GM12872 (cell line): ENCODE results near the gene POLE.

ENCODE experiments used
- TF ChIP-seq, protein P1 (sequence below): IDR thresholded peaks from 3 replicates; pipeline ENCODE4 v1.5.1; 2011; ENCODE audit warnings: low read depth, mild to moderate bottlenecking, low read length, moderate library complexity; ENCODE audit not compliant: insufficient read depth

Gene POLE

DNA sequence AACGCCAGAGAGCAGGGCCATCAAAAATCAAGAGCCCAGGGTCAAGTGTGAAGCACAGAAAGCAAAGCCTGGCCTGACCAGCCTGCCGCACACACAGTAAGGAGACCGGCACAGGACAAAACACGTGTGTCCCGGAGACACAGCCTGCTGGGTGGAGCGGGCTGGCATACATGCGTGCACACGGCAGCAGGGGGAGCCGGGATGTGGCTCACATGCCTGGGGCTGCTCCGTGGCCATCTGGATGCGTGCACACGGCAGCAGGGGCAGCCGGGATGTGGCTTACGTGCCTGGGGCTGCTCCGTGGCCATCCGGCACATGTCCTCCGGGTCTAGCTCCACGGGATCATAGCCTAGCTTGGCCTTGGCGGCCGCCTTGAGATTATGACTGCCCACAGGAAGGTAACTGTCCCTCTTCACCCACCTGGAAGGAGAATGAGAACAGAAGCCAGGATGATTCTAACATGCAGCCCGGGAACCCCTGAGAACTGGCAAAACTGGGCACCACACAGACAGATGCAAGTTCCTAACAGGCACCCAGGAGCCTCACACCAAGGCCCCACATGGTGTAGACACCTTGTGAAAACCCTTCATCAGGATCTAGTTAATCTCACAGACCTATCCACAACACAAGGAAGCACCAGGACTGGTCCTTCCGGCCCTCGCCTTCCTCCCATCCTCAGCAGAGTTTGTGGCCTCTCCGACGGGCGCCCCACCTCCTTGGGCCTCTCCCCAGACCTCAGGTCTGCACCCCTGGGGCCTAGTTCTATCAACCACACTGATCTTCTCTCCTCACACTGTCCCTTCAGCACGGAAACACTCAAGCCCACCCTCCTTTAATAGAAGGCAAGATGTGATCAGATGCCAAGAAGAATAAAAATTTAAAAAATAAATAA is 13.6 kb downstream of the POLE start:
- TF ChIP-seq, protein P1, sequence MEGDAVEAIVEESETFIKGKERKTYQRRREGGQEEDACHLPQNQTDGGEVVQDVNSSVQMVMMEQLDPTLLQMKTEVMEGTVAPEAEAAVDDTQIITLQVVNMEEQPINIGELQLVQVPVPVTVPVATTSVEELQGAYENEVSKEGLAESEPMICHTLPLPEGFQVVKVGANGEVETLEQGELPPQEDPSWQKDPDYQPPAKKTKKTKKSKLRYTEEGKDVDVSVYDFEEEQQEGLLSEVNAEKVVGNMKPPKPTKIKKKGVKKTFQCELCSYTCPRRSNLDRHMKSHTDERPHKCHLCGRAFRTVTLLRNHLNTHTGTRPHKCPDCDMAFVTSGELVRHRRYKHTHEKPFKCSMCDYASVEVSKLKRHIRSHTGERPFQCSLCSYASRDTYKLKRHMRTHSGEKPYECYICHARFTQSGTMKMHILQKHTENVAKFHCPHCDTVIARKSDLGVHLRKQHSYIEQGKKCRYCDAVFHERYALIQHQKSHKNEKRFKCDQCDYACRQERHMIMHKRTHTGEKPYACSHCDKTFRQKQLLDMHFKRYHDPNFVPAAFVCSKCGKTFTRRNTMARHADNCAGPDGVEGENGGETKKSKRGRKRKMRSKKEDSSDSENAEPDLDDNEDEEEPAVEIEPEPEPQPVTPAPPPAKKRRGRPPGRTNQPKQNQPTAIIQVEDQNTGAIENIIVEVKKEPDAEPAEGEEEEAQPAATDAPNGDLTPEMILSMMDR: no peak

DNA sequence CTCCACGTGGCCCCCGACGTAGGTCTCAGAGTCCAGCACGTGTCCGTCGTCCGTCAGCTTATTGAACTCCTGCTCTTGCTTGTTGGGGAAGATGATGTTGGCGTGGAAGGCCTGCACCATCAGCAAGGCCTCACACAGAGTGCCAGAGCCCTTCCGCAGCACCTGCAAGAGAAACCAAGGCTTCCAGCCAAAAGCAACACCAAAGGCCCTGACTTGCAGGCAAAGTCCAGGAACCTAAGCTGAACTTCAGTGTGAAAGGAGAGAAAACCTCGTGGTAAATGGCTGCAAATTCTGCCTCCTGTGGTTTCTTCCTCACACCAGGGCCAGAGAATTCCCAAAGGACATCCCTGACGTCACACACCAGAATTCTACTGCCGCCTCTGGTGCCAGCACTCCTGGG is 14.5 kb downstream of the POLE start:
- TF ChIP-seq, protein P1: no peak

DNA sequence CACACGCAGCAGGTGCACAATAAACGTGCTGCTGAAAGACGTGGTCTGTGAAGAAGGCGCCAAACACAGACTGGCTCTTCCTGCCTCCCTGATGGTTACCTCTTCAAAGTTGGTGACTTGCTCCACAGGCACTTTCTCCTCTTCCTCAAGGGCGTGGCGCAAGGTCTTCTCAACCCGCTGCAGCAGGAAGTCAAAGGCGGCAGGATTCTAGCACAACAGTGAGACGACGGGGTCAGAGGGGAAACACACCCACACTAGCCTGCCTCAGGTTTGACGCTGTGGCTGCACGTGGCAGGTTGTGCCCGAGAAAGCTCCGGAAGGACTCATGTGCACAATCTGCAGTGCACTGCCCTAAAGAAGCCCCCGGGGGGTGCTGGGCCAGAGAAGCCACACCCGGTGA is 15.0 kb downstream of the POLE start:
- TF ChIP-seq, protein P1: no peak

DNA sequence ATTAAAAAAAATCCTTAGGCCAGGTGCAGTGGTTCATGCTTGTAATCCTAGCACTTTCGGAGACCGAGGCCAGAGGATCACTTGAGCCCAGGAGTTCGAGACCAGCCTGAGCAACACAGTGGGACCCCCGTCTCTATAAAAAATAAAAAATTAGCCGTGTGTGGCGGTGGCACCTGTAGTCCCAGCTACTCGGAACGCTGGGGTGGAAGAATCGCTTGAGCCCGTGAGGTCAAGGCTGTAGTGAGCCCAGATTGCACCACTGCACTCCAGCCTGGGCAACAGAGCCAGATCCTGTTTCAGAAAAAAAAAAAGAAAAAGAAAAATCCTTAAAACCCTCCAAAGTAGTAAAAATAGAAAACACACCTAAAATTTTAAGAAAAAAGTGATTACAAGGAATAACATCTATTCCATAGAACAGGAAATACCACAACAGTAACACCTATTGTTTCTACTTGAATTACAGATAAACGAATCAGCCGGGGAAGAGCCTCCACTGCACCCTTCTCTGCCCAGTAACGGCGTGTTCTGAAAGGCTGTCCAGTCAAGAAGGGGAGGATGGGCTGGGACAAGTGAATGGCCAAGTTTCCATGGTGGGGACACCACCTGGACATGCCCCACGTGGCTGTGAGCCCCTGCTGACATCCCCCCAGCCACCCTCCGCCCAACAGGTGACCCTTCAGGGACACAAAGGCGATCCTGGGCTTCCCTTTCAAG is 17.8 kb downstream of the POLE start:
- TF ChIP-seq, protein P1: no peak

DNA sequence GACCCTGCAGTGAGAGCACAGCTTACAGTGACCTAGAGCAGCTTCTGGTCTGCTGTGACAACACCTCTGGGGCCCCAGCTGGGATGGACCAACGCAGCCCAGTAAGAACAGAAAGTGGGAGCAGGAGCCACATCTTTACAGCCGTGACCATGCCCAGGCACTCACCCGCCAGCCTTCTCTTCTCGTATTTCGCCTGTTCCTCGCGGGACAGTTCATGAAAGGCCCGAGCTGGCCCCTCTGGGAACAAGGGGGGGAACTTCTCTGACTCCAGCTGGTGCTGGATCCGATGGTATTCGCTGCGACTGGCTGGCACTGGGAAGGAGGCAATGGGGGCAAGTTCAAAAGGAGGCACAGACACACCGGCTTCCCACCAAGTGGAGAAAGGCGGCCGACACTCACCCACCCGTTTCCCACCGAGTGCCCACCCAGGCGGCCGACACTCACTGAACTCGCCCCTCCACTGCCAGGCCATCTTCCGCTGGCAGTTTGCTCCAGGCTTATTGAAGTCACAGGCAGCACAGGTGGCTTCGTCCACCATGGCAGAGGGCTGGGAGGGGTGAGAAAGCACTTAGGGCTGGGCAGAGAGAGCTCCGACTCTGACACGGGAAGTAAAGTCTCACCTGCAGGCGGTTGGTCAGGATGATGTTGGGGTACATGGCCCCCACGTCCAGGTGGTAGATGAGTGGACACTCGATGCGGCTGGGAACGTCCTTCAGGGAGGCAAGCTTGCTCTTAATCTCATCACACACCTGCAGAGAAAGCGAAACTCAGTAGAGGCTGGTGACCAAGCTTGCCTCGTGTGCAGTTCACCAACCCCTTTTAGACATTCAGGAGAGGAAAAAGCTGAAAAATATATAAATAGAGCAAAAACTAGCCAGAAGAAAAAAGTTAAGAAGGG is 18.7 kb downstream of the POLE start:
- TF ChIP-seq, protein P1: no peak

DNA sequence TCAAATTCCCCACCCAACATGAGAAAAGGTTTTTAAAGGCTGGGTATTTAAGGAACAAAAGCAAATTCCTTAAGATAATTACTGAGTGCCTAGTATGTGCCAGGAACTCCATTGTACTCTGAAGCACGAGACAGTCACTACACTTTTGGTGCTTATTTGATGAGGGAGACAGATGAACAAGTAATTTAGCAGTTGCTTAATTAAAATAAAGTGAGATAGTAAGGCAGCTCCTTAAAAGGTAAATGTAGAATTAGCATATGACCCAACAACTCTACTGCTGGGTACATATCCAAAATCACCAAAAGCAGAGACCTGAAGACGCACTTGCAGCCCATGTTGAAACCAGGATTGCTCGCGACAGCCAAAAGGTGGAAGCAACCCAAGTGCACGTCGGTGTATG is 21.3 kb downstream of the POLE start:
- TF ChIP-seq, protein P1: no peak

DNA sequence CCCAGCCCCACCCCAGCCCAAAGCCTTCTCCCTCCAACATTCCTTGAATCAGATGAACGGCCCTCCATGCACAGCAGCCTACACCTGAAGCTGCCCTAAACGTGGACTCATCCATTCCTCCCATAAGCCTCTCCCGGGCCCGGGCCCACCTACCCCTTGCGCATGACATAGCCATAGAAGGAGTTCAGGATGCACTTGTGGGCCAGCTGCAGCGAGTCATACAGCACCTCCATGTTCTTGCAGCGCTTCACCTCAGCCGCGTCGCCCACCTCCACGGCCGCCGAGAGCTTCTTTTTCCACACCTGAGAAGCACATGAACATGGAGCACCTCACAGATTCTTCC is 22.0 kb downstream of the POLE start:
- TF ChIP-seq, protein P1: no peak
